Measurements from ENCODE around the gene PVRIG. TPM values are rescaled to one million over a fixed set of nuclear protein-coding genes. Genes with fewer than 3 reads are reported as not detected.
A peak's percentile ranks its signal among the peaks of the same experiment; 100 is the strongest.
"Not testable (repeated sequence)": the region's sequence is repeated elsewhere in the genome, so short reads cannot be mapped to it uniquely, and the experiment has no call there.

Gene PVRIG
- total RNA-seq, 1 experiment from 2014 or later, result 1.1 TPM

- TSS peak; percentile 75 for BruUV-seq (replicated peaks)
- DNase-seq, result peak in 1 of 2 experiments; percentile 50
- H3K9me2 ChIP-seq (ENCODE audit: insufficient read depth); intact Hi-C loops (cut with micrococcal nuclease; ENCODE audit: unreplicated experiment); H3K36me3 ChIP-seq (ENCODE audit: low read depth); H4K20me1 ChIP-seq (ENCODE audit: insufficient read depth); H3K27me3 ChIP-seq (ENCODE audit: insufficient read depth, low read depth); H3K9me3 ChIP-seq (ENCODE audit: insufficient read depth, low read depth); H2AFZ ChIP-seq; CTCF ChIA-PET: not testable (repeated sequence)
- peak overlapping the region; percentile 98 for H3K4me2 ChIP-seq
- H3K27ac ChIP-seq, result peak overlapping the region; percentile 91
- H3K4me1 ChIP-seq (replicated peaks; ENCODE audit: insufficient read depth), result peaks cover 44% of the 10 kb centered on the region
- H3F3A ChIP-seq (ENCODE audit: insufficient read depth, low read depth), result peaks cover 28% of the 10 kb centered on the region
- peak overlapping the region; percentile 60 for H3K4me3 ChIP-seq
- POLR2A ChIA-PET (ENCODE audit: unreplicated experiment), result interaction anchor here (0.5 kb wide), 1 partner anchor 68 kb away, joined by 3 read pairs; no protein-coding TSS in a partner anchor
- H3K79me2 ChIP-seq (ENCODE audit: low read depth), result peaks cover 41% of the 10 kb centered on the region
These were observed 50.5 kb downstream of the PVRIG start for GRCh38 chr7:100270046-100270918.

Other genes starting within 250 kb of the PVRIG start
- gene AZGP1, start 243.9 kb upstream of the PVRIG start, total RNA-seq (2021), result 0.70 TPM in 1 of 2 replicates, not detected in the other
- gene ZKSCAN1, start 204.4 kb upstream of the PVRIG start, total RNA-seq (2021), result 69.4 and 70.3 TPM in 2 replicates
- gene ZSCAN21, start 170.2 kb upstream of the PVRIG start, total RNA-seq (2021), result 8.9 and 9.7 TPM in 2 replicates
- gene ZNF3, start 138.2 kb upstream of the PVRIG start, total RNA-seq (2021), result 35.2 and 39.0 TPM in 2 replicates
- gene COPS6, start 131.0 kb upstream of the PVRIG start, total RNA-seq (2021), result 120 and 145 TPM in 2 replicates
- gene MCM7, start 118.6 kb upstream of the PVRIG start, total RNA-seq (2021), result 195 and 238 TPM in 2 replicates
- 18.1 and 26.2 TPM in 2 replicates for gene AP4M1, start 118.3 kb upstream of the PVRIG start, total RNA-seq (2021)
- gene TAF6, start 100.6 kb upstream of the PVRIG start, total RNA-seq (2021), result 91.4 and 108 TPM in 2 replicates
- 10.3 and 10.5 TPM in 2 replicates for gene CNPY4, start 100.3 kb upstream of the PVRIG start, total RNA-seq (2021)
- 0.70 and 1.4 TPM in 2 replicates for gene MBLAC1, start 93.0 kb upstream of the PVRIG start, total RNA-seq (2021)
- gene LAMTOR4, start 71.0 kb upstream of the PVRIG start, total RNA-seq (2021), result 160 and 285 TPM in 2 replicates
- gene TRAPPC14, start 61.2 kb upstream of the PVRIG start, total RNA-seq (2021), result 20.5 and 23.4 TPM in 2 replicates
- gene GAL3ST4, start 51.3 kb upstream of the PVRIG start, total RNA-seq (2021), result 1.4 and 2.7 TPM in 2 replicates
- 4.5 and 10.0 TPM in 2 replicates for gene GPC2, start 42.6 kb upstream of the PVRIG start, total RNA-seq (2021)
- 0.83 and 1.4 TPM in 2 replicates for gene STAG3, start 42.0 kb upstream of the PVRIG start, total RNA-seq (2021)
- gene SPDYE3, start 87.8 kb downstream of the PVRIG start, total RNA-seq (2021), result not detected in 2 replicates
- gene PILRB, start 138.2 kb downstream of the PVRIG start, total RNA-seq (2021), result 119 and 121 TPM in 2 replicates
- 1.5 and 2.8 TPM in 2 replicates for gene PILRA, start 153.5 kb downstream of the PVRIG start, total RNA-seq (2021)
- gene ZCWPW1, start 208.8 kb downstream of the PVRIG start, total RNA-seq (2021), result 7.4 TPM in 2 replicates
- gene MEPCE, start 209.9 kb downstream of the PVRIG start, total RNA-seq (2021), result 62.6 and 70.3 TPM in 2 replicates
- 49.1 and 67.6 TPM in 2 replicates for gene PPP1R35, start 216.5 kb downstream of the PVRIG start, total RNA-seq (2021)
- gene SPACDR, start 244.3 kb downstream of the PVRIG start, total RNA-seq (2021), result 1.4 and 4.2 TPM in 2 replicates

Data from PC-9 (cell line).